ENCODE results near the gene ADAMTS4.

Gene ADAMTS4

GRCh38 chr1:161164901-161165610, 33.8 kb downstream of the ADAMTS4 start:
- Histone ChIP-seq H3K27me3 (ENCODE audit: control insufficient read depth in 2 of 2, insufficient read depth in 2 of 2, low read length in 2 of 2) (no peaks in the 10 kb centered on the region), H3K4me3 (ENCODE audit: low read length in 2 of 2) (peak overlapping the region; percentile 95 to 96), H3K27ac (ENCODE audit: low read depth in 2 of 2, low read length in 2 of 2) (peak overlapping the region; percentile 89 to 93), H3K4me1 (ENCODE audit: control insufficient read depth in 2 of 2, insufficient read depth in 2 of 2, low read length in 2 of 2) (peaks cover 25 to 27% of the 10 kb centered on the region in 2 donors), H3K36me3 (ENCODE audit: control insufficient read depth in 2 of 2, insufficient read depth in 2 of 2, low read length in 2 of 2) (peaks cover 12 to 13% of the 10 kb centered on the region in 2 donors), H3K9ac (ENCODE audit: low read depth in 1 of 2, low read length in 2 of 2) (peak overlapping the region; percentile 78 to 83), H3K9me3 (ENCODE audit: control insufficient read depth in 2 of 2, low read length in 2 of 2) (no peaks in the 10 kb centered on the region)

GRCh38 chr1:161163793-161164192, 35.1 kb downstream of the ADAMTS4 start:
- Histone ChIP-seq H3K4me1 (ENCODE audit: control insufficient read depth in 2 of 2, insufficient read depth in 2 of 2, low read length in 2 of 2) (peaks cover 31 to 35% of the 10 kb centered on the region in 2 donors), H3K9me3 (ENCODE audit: control insufficient read depth in 2 of 2, low read length in 2 of 2) (no peaks in the 10 kb centered on the region), H3K27me3 (ENCODE audit: control insufficient read depth in 2 of 2, insufficient read depth in 2 of 2, low read length in 2 of 2) (no peaks in the 10 kb centered on the region), H3K9ac (ENCODE audit: low read depth in 1 of 2, low read length in 2 of 2) (no peak overlapping the region), H3K27ac (ENCODE audit: low read depth in 2 of 2, low read length in 2 of 2) (no peak overlapping the region), H3K36me3 (ENCODE audit: control insufficient read depth in 2 of 2, insufficient read depth in 2 of 2, low read length in 2 of 2) (peaks cover 12 to 13% of the 10 kb centered on the region in 2 donors), H3K4me3 (ENCODE audit: low read length in 2 of 2) (no peak overlapping the region)

- no peak overlapping the region for H3K9ac ChIP-seq (ENCODE audit: low read depth in 1 of 2, low read length in 2 of 2)
- no peak overlapping the region for H3K27ac ChIP-seq (ENCODE audit: low read depth in 2 of 2, low read length in 2 of 2)
- H3K9me3 ChIP-seq (ENCODE audit: control insufficient read depth in 2 of 2, low read length in 2 of 2): no peaks in the 10 kb centered on the region
- peaks cover 33 to 36% of the 10 kb centered on the region in 2 donors for H3K4me1 ChIP-seq (ENCODE audit: control insufficient read depth in 2 of 2, insufficient read depth in 2 of 2, low read length in 2 of 2)
- no peaks in the 10 kb centered on the region for H3K27me3 ChIP-seq (ENCODE audit: control insufficient read depth in 2 of 2, insufficient read depth in 2 of 2, low read length in 2 of 2)
- no peak overlapping the region for H3K4me3 ChIP-seq (ENCODE audit: low read length in 2 of 2)
- peaks cover 13 to 17% of the 10 kb centered on the region in 2 donors for H3K36me3 ChIP-seq (ENCODE audit: control insufficient read depth in 2 of 2, insufficient read depth in 2 of 2, low read length in 2 of 2)
These were observed 36.0 kb downstream of the ADAMTS4 start for GRCh38 chr1:161162806-161163205.

GRCh38 chr1:161162052-161162451, 36.8 kb downstream of the ADAMTS4 start:
- H3K27ac ChIP-seq (ENCODE audit: low read depth in 2 of 2, low read length in 2 of 2): no peak overlapping the region
- no peak overlapping the region for H3K4me3 ChIP-seq (ENCODE audit: low read length in 2 of 2)
- H3K27me3 ChIP-seq (ENCODE audit: control insufficient read depth in 2 of 2, insufficient read depth in 2 of 2, low read length in 2 of 2): no peaks in the 10 kb centered on the region
- H3K36me3 ChIP-seq (ENCODE audit: control insufficient read depth in 2 of 2, insufficient read depth in 2 of 2, low read length in 2 of 2): peaks cover 16 to 25% of the 10 kb centered on the region in 2 donors
- no peak overlapping the region for H3K9ac ChIP-seq (ENCODE audit: low read depth in 1 of 2, low read length in 2 of 2)
- no peaks in the 10 kb centered on the region for H3K9me3 ChIP-seq (ENCODE audit: control insufficient read depth in 2 of 2, low read length in 2 of 2)
- peaks cover 30 to 33% of the 10 kb centered on the region in 2 donors for H3K4me1 ChIP-seq (ENCODE audit: control insufficient read depth in 2 of 2, insufficient read depth in 2 of 2, low read length in 2 of 2)

GRCh38 chr1:161161652-161162051, 37.2 kb downstream of the ADAMTS4 start:
- no peak overlapping the region for H3K27ac ChIP-seq (ENCODE audit: low read depth in 2 of 2, low read length in 2 of 2)
- peaks cover 26 to 30% of the 10 kb centered on the region in 2 donors for H3K4me1 ChIP-seq (ENCODE audit: control insufficient read depth in 2 of 2, insufficient read depth in 2 of 2, low read length in 2 of 2)
- no peak overlapping the region for H3K9ac ChIP-seq (ENCODE audit: low read depth in 1 of 2, low read length in 2 of 2)
- peaks cover 18 to 28% of the 10 kb centered on the region in 2 donors for H3K36me3 ChIP-seq (ENCODE audit: control insufficient read depth in 2 of 2, insufficient read depth in 2 of 2, low read length in 2 of 2)
- no peaks in the 10 kb centered on the region for H3K9me3 ChIP-seq (ENCODE audit: control insufficient read depth in 2 of 2, low read length in 2 of 2)
- no peaks in the 10 kb centered on the region for H3K27me3 ChIP-seq (ENCODE audit: control insufficient read depth in 2 of 2, insufficient read depth in 2 of 2, low read length in 2 of 2)
- H3K4me3 ChIP-seq (ENCODE audit: low read length in 2 of 2): no peak overlapping the region

GRCh38 chr1:161160671-161161145, 38.1 kb downstream of the ADAMTS4 start:
- no peaks in the 10 kb centered on the region for H3K9me3 ChIP-seq (ENCODE audit: control insufficient read depth in 2 of 2, low read length in 2 of 2)
- no peaks in the 10 kb centered on the region for H3K27me3 ChIP-seq (ENCODE audit: control insufficient read depth in 2 of 2, insufficient read depth in 2 of 2, low read length in 2 of 2)
- H3K9ac ChIP-seq (ENCODE audit: low read depth in 1 of 2, low read length in 2 of 2): peak overlapping the region in 1 of 2 donors; percentile 85
- H3K36me3 ChIP-seq (ENCODE audit: control insufficient read depth in 2 of 2, insufficient read depth in 2 of 2, low read length in 2 of 2): peaks cover 18 to 28% of the 10 kb centered on the region in 2 donors
- H3K27ac ChIP-seq (ENCODE audit: low read depth in 2 of 2, low read length in 2 of 2): no peak overlapping the region
- H3K4me3 ChIP-seq (ENCODE audit: low read length in 2 of 2): peak overlapping the region; percentile 90 to 94
- H3K4me1 ChIP-seq (ENCODE audit: control insufficient read depth in 2 of 2, insufficient read depth in 2 of 2, low read length in 2 of 2): peaks cover 22 to 29% of the 10 kb centered on the region in 2 donors

GRCh38 chr1:161159913-161160243, 39.0 kb downstream of the ADAMTS4 start:
- Histone ChIP-seq H3K4me1 (ENCODE audit: control insufficient read depth in 2 of 2, insufficient read depth in 2 of 2, low read length in 2 of 2) (peaks cover 14 to 22% of the 10 kb centered on the region in 2 donors), H3K27me3 (ENCODE audit: control insufficient read depth in 2 of 2, insufficient read depth in 2 of 2, low read length in 2 of 2) (no peaks in the 10 kb centered on the region), H3K27ac (ENCODE audit: low read depth in 2 of 2, low read length in 2 of 2) (peak overlapping the region in 1 of 2 donors; percentile 81), H3K4me3 (ENCODE audit: low read length in 2 of 2) (peak overlapping the region; percentile 90 to 94), H3K36me3 (ENCODE audit: control insufficient read depth in 2 of 2, insufficient read depth in 2 of 2, low read length in 2 of 2) (peaks cover 18 to 28% of the 10 kb centered on the region in 2 donors), H3K9ac (ENCODE audit: low read depth in 1 of 2, low read length in 2 of 2) (peak overlapping the region; percentile 85 to 91), H3K9me3 (ENCODE audit: control insufficient read depth in 2 of 2, low read length in 2 of 2) (no peaks in the 10 kb centered on the region)

- Histone ChIP-seq H3K36me3 (ENCODE audit: control insufficient read depth in 2 of 2, insufficient read depth in 2 of 2, low read length in 2 of 2) (peaks cover 18 to 28% of the 10 kb centered on the region in 2 donors), H3K9me3 (ENCODE audit: control insufficient read depth in 2 of 2, low read length in 2 of 2) (no peaks in the 10 kb centered on the region), H3K4me1 (ENCODE audit: control insufficient read depth in 2 of 2, insufficient read depth in 2 of 2, low read length in 2 of 2) (peaks cover 16 to 22% of the 10 kb centered on the region in 2 donors), H3K4me3 (ENCODE audit: low read length in 2 of 2) (peak within 1 kb of the TSS; percentile 90 to 94), H3K27me3 (ENCODE audit: control insufficient read depth in 2 of 2, insufficient read depth in 2 of 2, low read length in 2 of 2) (no peaks in the 10 kb centered on the region), H3K9ac (ENCODE audit: low read depth in 1 of 2, low read length in 2 of 2) (peak within 1 kb of the TSS; percentile 85 to 91), H3K27ac (ENCODE audit: low read depth in 2 of 2, low read length in 2 of 2) (peak within 1 kb of the TSS; percentile 77 to 81)
These were observed 39.6 kb downstream of the ADAMTS4 start, which contains the start of gene USP21 for GRCh38 chr1:161159087-161159912. USP21 (plus strand) TSS chr1:161159500; CDS start chr1:161160641, 1,141 bp downstream.

- Histone ChIP-seq H3K27ac (ENCODE audit: low read depth in 2 of 2, low read length in 2 of 2) (peak overlapping the region; percentile 77 to 81), H3K4me1 (ENCODE audit: control insufficient read depth in 2 of 2, insufficient read depth in 2 of 2, low read length in 2 of 2) (peaks cover 16 to 22% of the 10 kb centered on the region in 2 donors), H3K4me3 (ENCODE audit: low read length in 2 of 2) (peak overlapping the region; percentile 90 to 94), H3K27me3 (ENCODE audit: control insufficient read depth in 2 of 2, insufficient read depth in 2 of 2, low read length in 2 of 2) (no peaks in the 10 kb centered on the region), H3K36me3 (ENCODE audit: control insufficient read depth in 2 of 2, insufficient read depth in 2 of 2, low read length in 2 of 2) (peaks cover 16 to 28% of the 10 kb centered on the region in 2 donors), H3K9me3 (ENCODE audit: control insufficient read depth in 2 of 2, low read length in 2 of 2) (no peaks in the 10 kb centered on the region), H3K9ac (ENCODE audit: low read depth in 1 of 2, low read length in 2 of 2) (peak overlapping the region; percentile 85 to 91)
These were observed 40.4 kb downstream of the ADAMTS4 start for GRCh38 chr1:161158316-161159010.
